ENCODE results near the gene ZFHX3. TPM values are rescaled to one million over a fixed set of nuclear protein-coding genes. Genes with fewer than 3 reads are reported as not detected.

Gene ZFHX3
- total and polyA plus RNA-seq, 2 donors from 2014 or later = 2.3 to 29.3 TPM

- H3K27ac ChIP-seq (ENCODE audit: low read depth in 2 of 2, low read length in 2 of 2) = no peak overlapping the region
- FAIRE-seq (no peak), DNase-seq (no peak)
- H3K36me3 ChIP-seq (ENCODE audit: control insufficient read depth in 2 of 3, insufficient read depth in 3 of 3, low read length in 3 of 3) = peaks cover 4 to 7% (median 5%) of the 10 kb centered on the region in 3 donors
- intact Hi-C loops (cut with DNase I) = no loop called here
- no peaks in the 10 kb centered on the region for H3K9me3 ChIP-seq (ENCODE audit: control insufficient read depth in 2 of 3, insufficient read depth in 1 of 3, low read length in 3 of 3)
- no peaks in the 10 kb centered on the region for H3K27me3 ChIP-seq (ENCODE audit: control insufficient read depth, insufficient read depth, low read length)
- no peak overlapping the region for H3K9ac ChIP-seq (ENCODE audit: low read length in 3 of 3)
- no peak overlapping the region for H3K4me3 ChIP-seq (ENCODE audit: low read length in 3 of 3)
- H3K4me1 ChIP-seq (ENCODE audit: control insufficient read depth in 2 of 3, insufficient read depth in 2 of 3, low read depth in 1 of 3, low read length in 3 of 3) = no peaks in the 10 kb centered on the region
- no peak for TF ChIP-seq CTCF (IDR thresholded peaks at IDR 0.05; ENCODE audit: borderline replicate concordance, extremely low read depth, insufficient read depth)
These were observed 236.1 kb downstream of the ZFHX3 start for GRCh38 chr16:72811876-72812275.

- TF ChIP-seq CTCF (IDR thresholded peaks at IDR 0.05; ENCODE audit: borderline replicate concordance, extremely low read depth, insufficient read depth) = no peak
- Histone ChIP-seq H3K27me3 (ENCODE audit: control insufficient read depth, insufficient read depth, low read length) (no peaks in the 10 kb centered on the region), H3K4me1 (ENCODE audit: control insufficient read depth in 2 of 3, insufficient read depth in 2 of 3, low read depth in 1 of 3, low read length in 3 of 3) (no peaks in the 10 kb centered on the region), H3K9me3 (ENCODE audit: control insufficient read depth in 2 of 3, insufficient read depth in 1 of 3, low read length in 3 of 3) (no peaks in the 10 kb centered on the region), H3K9ac (ENCODE audit: low read length in 3 of 3) (no peak overlapping the region), H3K27ac (ENCODE audit: low read depth in 2 of 2, low read length in 2 of 2) (no peak overlapping the region), H3K4me3 (ENCODE audit: low read length in 3 of 3) (no peak overlapping the region), H3K36me3 (ENCODE audit: control insufficient read depth in 2 of 3, insufficient read depth in 3 of 3, low read length in 3 of 3) (peaks cover 4 to 7% (median 5%) of the 10 kb centered on the region in 3 donors)
- no peak for DNase-seq
- FAIRE-seq = no peak
- intact Hi-C loops (cut with DNase I) = no loop called here
These were observed 236.7 kb downstream of the ZFHX3 start for GRCh38 chr16:72811188-72811720.

- H3K4me3 ChIP-seq (ENCODE audit: low read length in 3 of 3) = no peak overlapping the region
- no peaks in the 10 kb centered on the region for H3K9me3 ChIP-seq (ENCODE audit: control insufficient read depth in 2 of 3, insufficient read depth in 1 of 3, low read length in 3 of 3)
- H3K9ac ChIP-seq (ENCODE audit: low read length in 3 of 3) = no peak overlapping the region
- no peaks in the 10 kb centered on the region for H3K27me3 ChIP-seq (ENCODE audit: control insufficient read depth, insufficient read depth, low read length)
- FAIRE-seq = no peak
- no peak for DNase-seq
- no peak overlapping the region for H3K27ac ChIP-seq (ENCODE audit: low read depth in 2 of 2, low read length in 2 of 2)
- intact Hi-C loops (cut with DNase I) = no loop called here
- H3K36me3 ChIP-seq (ENCODE audit: control insufficient read depth in 2 of 3, insufficient read depth in 3 of 3, low read length in 3 of 3) = peaks cover 4 to 7% (median 5%) of the 10 kb centered on the region in 3 donors
- no peak for TF ChIP-seq CTCF (IDR thresholded peaks at IDR 0.05; ENCODE audit: borderline replicate concordance, extremely low read depth, insufficient read depth)
- no peaks in the 10 kb centered on the region for H3K4me1 ChIP-seq (ENCODE audit: control insufficient read depth in 2 of 3, insufficient read depth in 2 of 3, low read depth in 1 of 3, low read length in 3 of 3)
These were observed 237.4 kb downstream of the ZFHX3 start for GRCh38 chr16:72810480-72810879.

GRCh38 chr16:72809446-72809845 is 238.5 kb downstream of the ZFHX3 start:
- H3K36me3 ChIP-seq (ENCODE audit: control insufficient read depth in 2 of 3, insufficient read depth in 3 of 3, low read length in 3 of 3) = peaks cover 4 to 7% (median 5%) of the 10 kb centered on the region in 3 donors
- no peak for TF ChIP-seq CTCF (IDR thresholded peaks at IDR 0.05; ENCODE audit: borderline replicate concordance, extremely low read depth, insufficient read depth)
- no peak overlapping the region for H3K27ac ChIP-seq (ENCODE audit: low read depth in 2 of 2, low read length in 2 of 2)
- H3K27me3 ChIP-seq (ENCODE audit: control insufficient read depth, insufficient read depth, low read length) = no peaks in the 10 kb centered on the region
- no peak overlapping the region for H3K4me3 ChIP-seq (ENCODE audit: low read length in 3 of 3)
- intact Hi-C loops (cut with DNase I) = no loop called here
- no peak overlapping the region for H3K9ac ChIP-seq (ENCODE audit: low read length in 3 of 3)
- DNase-seq (no peak), FAIRE-seq (no peak)
- no peaks in the 10 kb centered on the region for H3K4me1 ChIP-seq (ENCODE audit: control insufficient read depth in 2 of 3, insufficient read depth in 2 of 3, low read depth in 1 of 3, low read length in 3 of 3)
- no peaks in the 10 kb centered on the region for H3K9me3 ChIP-seq (ENCODE audit: control insufficient read depth in 2 of 3, insufficient read depth in 1 of 3, low read length in 3 of 3)

All from kidney (tissue), 14 donors.